HFF-Myc (cell line): Measurements from ENCODE around the gene PTPRT.

ENCODE experiments used
- DNase-seq: peaks from one replicate; pipeline ENCODE4 v3.0.0-alpha.2; 2011; ENCODE audit warnings: low read depth; ENCODE audit errors: extremely low read depth
- H3K4me3 ChIP-seq: replicated peaks from 2 replicates; pipeline ENCODE4 v1.5.1; 2011; ENCODE audit warnings: low read depth, mild to moderate bottlenecking, control low read depth, low read length
- TF ChIP-seq, protein P1 (sequence below): IDR thresholded peaks from 2 replicates; pipeline ENCODE4 v1.5.1; 2012; ENCODE audit warnings: mild to moderate bottlenecking, low read depth, low read length, control low read depth; ENCODE audit errors: missing control alignments

PTPRT gene

DNA sequence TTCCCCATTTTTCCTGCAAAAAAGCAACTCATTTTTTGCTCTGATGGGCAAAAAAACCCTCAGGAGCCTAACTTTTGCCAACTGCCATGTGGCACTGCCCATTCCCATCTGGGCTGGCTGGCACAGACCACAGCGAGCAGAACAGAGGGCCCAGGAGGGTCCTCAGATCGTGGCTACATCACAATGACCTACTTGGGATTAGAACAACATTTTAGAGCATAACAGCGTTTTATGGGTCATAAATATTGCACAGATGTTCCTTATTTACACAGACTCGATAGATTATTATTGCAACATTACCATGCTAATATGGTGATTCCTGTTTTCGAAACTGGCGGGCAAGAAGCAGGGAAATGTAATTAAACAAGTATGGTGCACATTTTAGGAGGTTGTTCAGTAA, 28.0 kb downstream of the PTPRT start:
- no peak overlapping the region for H3K4me3 ChIP-seq
- no peak for DNase-seq
- TF ChIP-seq, protein P1, sequence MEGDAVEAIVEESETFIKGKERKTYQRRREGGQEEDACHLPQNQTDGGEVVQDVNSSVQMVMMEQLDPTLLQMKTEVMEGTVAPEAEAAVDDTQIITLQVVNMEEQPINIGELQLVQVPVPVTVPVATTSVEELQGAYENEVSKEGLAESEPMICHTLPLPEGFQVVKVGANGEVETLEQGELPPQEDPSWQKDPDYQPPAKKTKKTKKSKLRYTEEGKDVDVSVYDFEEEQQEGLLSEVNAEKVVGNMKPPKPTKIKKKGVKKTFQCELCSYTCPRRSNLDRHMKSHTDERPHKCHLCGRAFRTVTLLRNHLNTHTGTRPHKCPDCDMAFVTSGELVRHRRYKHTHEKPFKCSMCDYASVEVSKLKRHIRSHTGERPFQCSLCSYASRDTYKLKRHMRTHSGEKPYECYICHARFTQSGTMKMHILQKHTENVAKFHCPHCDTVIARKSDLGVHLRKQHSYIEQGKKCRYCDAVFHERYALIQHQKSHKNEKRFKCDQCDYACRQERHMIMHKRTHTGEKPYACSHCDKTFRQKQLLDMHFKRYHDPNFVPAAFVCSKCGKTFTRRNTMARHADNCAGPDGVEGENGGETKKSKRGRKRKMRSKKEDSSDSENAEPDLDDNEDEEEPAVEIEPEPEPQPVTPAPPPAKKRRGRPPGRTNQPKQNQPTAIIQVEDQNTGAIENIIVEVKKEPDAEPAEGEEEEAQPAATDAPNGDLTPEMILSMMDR, result no peak

- no peak overlapping the region for H3K4me3 ChIP-seq
- TF ChIP-seq, protein P1, result no peak
- DNase-seq, result no peak
Observed at GRCh38 chr20:43160941-43161340, 28.8 kb downstream of the PTPRT start.

DNA sequence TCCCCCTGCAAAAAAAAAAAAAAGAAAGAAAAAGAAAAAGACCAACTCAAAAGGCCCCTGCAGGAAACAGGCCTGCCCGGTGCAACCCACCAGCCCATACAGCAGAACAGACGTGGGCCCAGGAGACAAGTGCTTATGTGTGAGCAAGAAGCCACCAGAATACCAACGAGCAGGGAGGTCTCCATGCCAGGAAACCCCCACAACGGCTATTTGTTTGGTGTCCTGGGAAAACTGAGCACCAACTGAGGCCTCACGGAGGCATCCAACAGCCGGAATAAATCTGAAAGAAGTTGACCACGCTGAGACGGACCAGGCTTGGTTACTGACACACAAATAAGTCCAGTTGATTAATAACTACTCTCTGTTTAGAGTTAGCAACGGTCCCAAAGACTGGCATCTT, 29.7 kb downstream of the PTPRT start:
- DNase-seq, result no peak
- TF ChIP-seq, protein P1, result no peak
- no peak overlapping the region for H3K4me3 ChIP-seq

- H3K4me3 ChIP-seq, result no peak overlapping the region
- TF ChIP-seq, protein P1, result no peak
- DNase-seq, result no peak
Observed at GRCh38 chr20:43155366-43156100, 34.2 kb downstream of the PTPRT start.

- no peak for DNase-seq
- TF ChIP-seq, protein P1, result no peak
- H3K4me3 ChIP-seq, result no peak overlapping the region
Observed at GRCh38 chr20:43151901-43152300, 37.8 kb downstream of the PTPRT start.

DNA sequence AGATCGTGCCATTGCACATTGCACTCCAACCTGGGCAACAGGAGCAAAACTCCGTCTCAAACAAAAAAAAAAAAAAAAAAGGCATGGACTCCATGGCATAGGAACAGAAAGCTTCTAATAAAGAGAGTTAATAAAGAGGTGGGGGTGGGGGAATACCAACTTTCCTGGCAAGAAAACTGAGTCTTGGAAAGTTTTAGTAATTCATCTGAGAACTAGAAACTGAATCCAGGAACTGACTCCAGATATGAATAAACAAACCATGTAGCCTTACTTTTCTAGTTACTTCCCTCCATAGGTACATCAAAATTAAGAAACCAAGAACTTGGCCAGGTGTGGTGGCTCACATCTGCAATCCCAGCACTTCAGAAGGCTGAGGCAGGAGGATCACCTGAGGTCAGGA, 38.5 kb downstream of the PTPRT start:
- no peak overlapping the region for H3K4me3 ChIP-seq
- TF ChIP-seq, protein P1, result no peak
- no peak for DNase-seq

GRCh38 chr20:43140726-43141125, 49.0 kb downstream of the PTPRT start:
- no peak overlapping the region for H3K4me3 ChIP-seq
- TF ChIP-seq, protein P1, result no peak
- no peak for DNase-seq
